HG03060 (cell line): ENCODE results near the gene TXLNB.

Source experiments
- ATAC-seq: cut with Tn5 transposase; IDR thresholded peaks from one replicate; pipeline ENCODE4 v1.9.1; 2021; ENCODE audit warnings: low read depth, moderate number of reproducible peaks; ENCODE audit not compliant: unreplicated experiment

The TXLNB gene

DNA sequence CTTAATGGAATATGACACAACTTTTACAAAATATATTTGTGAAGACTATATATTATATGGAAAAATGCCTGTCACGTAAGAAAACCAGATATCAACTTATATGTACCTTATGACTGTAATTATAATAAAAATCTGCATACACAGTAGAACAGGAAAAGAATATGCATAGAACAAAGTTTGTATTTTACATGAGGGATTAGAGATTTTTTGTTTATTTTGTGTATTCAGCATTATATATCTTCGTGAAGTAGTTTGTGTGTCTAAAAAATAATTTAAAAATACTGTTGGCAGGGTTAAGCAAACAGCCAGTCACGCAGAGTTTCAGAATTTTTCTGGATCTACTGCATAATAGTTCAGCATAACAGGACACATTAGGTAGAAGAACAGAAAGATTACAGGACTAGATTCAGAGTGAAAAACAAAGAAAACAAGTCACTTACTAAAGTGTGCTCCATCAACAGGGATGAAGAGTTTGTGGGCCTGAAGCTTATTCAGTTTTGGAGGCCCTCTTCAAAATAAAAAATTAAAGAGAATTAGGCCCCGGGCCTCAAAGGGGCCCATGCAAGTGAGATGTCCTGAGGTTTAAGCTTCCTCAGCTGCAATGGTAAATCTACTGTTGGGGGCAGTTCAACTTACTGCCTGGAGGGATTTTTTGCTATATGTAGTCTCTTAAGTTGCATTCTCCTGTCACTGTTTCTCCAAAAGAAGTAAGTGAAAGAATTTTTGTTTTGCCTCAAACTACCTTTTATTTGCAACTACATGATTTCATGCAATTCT, 16.3 kb downstream of the TXLNB start:
- ATAC-seq: no peak

DNA sequence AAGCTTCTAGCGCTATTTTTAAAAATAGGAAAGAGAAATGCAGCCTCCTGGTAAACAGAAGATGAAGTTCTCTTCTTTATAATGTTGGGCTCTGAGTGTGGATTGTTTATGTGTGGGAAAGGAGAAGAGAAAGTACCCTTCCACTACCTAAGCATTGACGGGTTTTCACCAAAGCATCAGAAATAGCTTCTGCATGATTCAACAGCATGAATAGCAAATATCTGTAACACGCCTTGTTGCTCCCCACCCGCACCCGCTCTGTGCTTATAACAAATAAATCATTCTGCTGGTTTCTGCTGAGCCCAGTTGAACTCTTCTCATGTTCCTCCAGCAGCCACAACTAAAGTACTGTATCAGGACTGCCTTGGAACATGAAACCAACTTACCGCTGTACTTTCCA, 20.7 kb downstream of the TXLNB start:
- ATAC-seq: no peak

DNA sequence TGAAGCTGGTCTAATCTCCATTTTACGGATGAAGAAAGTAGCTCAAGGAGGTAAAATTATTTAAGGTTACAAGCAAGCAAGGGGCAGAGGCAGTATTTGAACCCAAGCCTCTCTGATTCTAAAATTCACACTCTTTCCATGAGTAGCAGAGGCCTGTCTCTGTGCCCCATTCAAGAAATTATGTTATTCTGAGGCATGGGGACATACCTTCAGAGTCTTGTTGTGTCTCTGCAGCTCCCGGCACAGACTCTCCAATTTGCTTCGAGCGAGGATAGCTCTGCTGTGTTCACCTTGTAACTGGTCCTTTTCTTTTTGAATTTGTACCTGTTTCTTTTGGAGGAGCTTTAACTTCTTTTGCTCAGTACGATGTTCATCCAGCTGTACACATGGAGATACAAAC, 21.5 kb downstream of the TXLNB start:
- ATAC-seq: no peak

DNA sequence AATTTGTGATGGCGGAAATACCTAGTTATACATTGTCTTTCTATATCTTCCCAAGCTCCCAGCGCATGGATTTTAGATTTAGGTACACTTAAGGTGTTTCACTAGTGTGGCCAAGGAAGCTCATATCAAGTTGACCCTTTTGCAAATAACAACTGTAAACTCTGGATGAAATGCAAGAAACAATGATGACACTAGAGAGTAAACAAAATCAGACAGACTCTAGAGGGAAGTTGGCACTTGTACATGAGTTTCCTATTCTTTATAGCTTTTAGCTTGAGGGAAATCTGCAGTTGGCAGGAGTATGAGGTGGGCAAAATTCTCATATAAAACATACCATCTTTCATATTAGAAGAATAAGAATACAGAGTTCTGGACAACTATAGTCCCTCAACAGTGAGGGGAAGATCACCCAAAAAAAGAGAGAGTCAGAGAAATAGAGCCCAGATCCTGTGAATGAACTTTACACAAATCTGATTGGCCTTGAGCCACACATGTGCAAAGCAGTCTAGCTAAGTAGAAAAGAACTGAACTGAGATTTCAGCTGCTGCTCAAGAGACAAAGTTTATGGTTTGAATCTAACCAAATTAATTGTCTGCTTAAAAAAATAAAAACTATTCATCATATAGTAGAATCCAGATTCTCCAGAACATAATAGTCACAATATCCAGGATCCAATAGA, 26.1 kb downstream of the TXLNB start:
- no peak for ATAC-seq

DNA sequence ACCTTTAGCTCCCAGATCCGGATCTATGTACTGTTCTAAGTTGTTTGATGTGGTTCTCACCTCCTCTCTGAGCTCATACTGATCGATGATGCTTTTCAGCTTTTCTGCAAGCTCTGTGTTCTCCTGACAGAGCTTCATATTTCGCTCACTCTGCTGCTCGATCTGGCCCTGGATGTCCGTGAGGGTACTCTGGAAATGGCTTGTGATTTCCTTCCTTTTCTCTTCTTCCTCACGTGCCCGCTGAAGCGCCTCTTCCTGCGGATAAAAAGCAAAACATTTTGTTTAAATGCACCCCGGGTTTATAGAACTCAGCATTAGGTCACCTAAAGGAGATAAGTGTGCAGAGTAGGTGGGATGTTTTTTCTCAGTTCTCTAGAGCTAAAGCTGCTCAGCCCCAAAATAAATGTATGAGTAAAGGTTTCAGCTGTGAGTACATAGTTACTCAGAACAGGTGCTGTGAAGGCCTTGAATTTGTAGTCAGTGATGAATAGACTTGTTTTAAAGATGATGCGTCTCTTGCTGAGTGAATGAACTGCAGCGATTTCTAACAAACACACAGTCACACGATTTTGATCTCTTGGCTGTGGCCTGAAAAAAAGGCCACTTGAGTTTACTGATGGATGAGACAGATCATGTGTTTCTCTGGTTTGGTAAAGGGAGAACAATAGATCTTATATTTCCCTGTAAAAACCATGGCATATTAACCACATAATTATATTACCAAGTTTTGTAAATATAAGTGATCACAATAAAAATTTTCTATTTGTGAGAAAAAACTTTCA, 29.1 kb downstream of the TXLNB start:
- ATAC-seq: no peak

DNA sequence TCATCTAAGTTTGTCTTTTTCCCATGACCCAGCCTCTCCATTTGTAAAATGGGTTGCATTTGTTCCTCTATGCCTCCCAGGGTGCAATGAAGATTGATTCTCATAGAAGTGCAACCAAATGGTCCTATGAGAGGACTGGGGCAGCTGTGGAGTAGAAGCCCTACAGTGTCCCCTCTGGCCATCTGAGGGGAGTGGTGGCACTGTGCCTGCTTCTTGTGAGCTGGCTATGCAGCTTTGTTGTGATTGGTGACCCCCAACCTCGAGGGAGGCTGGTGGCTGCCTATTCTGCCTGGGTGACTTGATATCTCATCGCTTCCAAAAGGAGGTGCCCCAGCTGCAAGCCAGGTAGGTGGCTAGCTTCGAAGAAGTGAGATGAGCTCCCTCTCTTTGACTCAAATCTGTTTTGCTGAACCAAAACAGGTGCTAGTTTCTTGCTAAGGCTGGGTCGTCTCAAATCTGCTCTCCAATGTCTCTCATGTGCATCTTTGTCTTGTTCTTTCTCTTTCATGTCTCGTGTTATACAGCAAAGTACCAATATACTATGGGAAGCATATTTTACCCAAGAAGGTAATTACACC, 33.9 kb downstream of the TXLNB start:
- ATAC-seq: no peak

DNA sequence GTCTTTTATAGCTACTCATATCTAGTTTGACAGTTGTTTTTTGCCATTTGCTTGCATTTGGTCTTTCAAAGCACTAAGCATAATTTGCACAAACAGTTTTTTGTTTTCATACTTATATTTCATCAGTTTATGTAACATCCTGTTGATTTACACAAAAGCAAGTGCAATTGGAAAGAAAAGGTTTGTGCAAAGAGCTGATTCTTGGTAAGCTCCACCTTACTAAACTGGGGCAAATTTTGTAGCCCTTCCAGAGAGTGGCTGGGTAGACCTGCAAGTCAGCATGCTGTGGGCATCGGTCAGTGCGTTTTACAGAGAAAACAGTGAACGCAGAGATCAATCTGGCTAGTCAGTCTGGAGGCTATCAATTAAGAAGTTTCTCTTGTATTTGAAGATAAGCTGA, 34.5 kb downstream of the TXLNB start:
- no peak for ATAC-seq

DNA sequence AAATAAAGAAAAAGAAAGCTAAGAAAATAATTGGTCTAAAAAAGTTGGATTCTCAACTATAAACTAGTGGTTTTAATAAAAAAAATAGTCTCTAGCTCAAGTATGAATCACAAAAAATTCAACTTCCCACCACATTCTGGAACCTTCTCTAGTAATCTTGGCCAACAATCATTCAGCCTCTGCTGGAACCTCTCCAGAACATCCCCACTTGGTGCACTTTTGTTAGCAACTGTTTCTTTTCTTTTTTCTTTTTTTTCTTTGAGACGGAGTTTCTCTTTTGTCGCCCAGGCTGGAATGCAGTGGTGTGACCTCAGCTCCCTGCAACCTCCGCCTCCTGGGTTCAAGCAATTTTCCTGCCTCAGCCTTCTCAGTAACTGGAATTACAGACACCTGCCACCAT, 35.7 kb downstream of the TXLNB start:
- ATAC-seq: no peak

DNA sequence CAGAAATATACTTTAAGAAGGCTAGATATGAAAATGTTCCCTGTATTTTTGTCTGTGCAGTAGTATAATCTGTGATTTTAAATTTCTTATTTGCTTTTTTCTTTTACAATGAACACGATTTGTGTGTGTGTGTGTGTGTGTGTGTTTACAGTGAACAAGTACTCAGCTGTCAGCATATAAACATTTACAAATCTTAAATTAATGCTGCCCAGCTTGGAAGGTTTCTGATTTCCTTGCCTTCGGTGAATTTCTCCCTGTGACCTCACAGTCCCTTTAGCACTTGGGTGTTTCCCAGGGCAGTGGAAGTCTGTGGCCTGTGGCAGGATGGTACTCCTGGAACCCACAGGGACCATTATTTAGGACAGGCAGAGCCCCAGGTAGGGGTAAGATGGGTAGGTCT, 37.6 kb downstream of the TXLNB start:
- ATAC-seq: no peak

DNA sequence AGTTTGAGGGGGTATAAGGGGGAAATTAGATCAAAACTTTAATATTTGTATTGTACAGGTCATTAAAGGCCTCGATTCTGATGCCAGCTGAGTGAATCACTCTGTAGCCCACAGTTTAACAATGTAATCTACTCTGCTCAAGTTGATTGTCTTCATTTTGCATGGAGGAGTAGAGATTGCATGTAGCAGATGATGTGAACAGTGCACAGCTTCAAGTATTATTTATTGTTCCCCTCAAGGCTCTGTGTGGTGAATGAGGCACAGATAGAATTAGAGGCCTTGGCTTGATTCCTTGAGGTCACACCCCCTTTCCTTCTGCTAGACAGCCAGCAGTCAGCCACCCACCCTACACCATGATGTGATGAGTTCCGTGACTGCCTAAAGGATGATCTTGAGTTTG, 38.1 kb downstream of the TXLNB start:
- ATAC-seq: no peak

DNA sequence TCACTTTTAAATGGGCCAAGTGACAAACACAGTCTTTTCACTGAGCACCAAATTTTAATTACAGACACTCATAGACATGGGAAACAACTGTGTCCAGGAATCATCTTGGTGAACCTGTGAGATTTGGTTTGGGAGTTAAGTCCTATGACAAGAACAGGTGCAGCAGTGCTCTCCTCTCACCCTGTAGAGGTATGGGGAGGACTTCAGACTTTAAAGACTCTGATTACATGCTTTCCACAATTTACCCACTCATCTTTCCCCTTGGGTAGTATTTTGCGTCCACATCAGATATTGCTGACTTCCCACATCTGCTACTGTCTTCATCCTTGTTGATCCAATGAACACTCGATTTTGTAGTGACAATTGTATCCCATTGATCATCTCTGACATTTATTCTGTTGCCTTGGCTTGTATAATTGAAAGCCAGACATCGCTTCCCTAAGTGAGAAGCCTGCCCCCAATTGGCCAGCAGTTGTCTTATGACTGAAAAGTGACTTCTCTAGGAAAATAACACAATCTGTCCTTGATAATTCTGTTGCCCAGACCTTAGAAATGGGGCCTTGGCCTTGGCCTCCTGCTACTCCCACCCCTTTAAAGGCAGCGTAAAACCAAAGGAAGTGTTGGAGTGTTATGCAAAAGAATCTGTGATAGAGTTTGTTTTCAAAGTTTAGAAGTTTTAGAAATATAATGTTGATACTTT, 40.0 kb downstream of the TXLNB start:
- no peak for ATAC-seq

DNA sequence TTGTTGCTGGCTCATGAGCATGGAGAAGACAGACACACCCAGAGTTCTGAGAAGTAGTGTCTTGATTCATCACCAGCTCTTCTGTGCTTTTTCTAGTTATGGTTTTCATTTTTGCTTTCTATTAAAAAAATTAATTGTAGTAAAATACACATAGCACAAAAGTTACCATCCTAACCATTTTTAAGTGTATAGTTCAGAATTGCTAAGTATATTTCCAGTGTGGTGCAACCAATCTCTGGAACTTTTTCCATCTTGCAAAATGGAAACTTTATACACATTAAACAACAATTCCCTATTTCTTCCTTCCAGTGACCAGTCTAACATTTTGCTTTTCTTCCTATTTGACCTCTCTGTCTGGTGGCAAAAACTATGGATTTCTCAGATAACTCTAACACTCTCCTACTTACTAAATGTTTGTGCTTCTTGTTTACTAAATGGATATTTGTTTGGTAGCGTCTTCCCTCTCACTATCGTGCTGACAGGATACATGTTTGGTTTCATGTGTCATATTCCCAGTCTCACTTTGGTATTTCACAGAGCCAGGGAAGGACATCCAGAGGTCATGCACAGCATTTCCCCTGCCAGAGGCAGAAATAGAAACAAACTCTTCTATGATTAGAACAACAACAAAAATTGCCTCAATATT, 40.6 kb downstream of the TXLNB start:
- ATAC-seq: no peak

DNA sequence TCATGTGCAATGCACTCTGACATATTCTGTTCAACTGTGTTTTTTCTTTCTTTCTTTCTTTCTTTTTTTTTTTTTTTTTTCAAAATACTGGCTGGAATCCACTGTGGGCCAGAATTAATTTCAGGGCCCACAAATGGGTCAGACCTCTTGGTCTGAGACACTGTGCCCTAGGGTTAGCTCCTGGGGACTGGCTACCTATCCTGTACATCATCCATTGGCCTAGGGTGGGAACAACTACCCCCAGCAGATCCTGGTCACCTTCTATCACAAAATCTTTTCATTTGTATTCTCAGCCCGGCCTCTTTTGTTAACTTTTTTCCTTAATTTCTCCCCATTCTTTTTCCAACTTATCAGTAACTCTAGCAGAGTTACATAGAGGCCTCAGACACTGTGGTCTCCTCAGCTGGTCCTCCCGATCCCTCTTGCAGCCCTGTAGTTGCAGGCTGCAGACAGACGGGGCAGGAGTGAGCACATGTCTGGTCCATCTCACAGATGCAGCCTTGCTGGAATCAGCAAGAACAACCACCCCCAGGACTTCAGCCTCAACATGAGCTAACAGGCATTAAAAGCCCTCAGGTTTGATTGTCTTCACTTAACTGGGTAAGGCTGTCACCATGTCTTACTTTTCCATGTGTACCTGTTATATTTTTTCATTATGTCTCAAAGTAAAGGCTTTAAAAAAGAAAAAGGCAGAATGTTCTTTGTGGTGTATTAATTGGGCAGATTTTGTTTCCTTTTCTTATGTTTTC, 41.3 kb downstream of the TXLNB start:
- ATAC-seq: peak; percentile 83

DNA sequence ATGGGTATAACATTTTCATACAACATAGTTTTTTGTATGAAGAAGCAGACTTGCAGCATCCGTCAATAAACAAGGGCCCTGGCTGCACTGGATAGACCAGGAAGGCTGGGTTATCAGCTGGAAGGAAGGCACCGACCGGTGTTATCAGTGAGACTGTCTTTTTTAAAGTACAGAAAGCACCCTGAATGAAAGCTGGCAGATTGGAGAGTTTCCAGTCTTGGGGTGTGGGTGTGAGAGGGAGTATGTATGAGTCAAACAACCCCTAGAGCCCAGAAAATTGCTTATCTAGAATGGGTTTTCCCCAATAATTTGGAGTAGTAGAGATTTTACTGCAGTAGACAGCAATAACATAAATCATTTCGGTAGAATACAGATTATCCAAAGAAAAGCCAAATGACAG, 42.4 kb downstream of the TXLNB start:
- ATAC-seq: no peak

DNA sequence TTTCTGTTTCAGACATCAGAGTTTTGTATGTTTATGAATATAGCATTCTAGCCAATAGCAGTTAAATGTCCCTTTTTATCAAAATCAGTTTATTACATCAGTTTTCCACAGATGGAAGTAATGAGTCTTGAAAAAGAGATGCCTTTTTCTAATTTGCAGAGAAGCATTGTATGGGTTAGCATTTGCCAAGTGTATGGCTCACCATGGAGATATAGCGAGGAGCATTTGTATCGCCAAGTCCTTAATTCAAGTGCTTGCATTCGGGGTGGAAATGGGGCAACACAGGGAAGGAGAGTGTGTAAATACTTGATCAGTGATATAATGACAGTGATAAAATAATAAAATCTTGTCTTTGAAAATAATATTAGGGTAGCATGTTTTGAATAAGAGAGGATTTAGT, 42.9 kb downstream of the TXLNB start:
- ATAC-seq: no peak

DNA sequence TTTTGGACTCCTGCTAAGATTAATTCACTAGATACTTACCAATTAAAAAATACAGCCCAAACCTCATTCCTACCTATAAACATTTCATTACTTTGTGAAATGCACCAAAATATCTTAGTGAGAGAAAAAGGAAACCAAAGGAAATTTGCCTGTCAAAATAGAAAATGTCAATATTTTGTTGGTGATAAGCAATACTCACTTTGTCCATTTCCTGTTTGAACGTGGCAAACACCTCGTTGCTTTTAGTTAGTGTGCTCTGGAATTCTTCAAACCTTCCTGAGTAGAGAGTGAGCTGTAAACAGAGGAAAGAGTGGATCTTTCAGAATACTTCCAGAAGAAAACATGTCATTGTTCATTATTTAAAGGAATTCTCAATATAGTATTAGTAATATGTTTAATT, 44.2 kb downstream of the TXLNB start:
- ATAC-seq: no peak

DNA sequence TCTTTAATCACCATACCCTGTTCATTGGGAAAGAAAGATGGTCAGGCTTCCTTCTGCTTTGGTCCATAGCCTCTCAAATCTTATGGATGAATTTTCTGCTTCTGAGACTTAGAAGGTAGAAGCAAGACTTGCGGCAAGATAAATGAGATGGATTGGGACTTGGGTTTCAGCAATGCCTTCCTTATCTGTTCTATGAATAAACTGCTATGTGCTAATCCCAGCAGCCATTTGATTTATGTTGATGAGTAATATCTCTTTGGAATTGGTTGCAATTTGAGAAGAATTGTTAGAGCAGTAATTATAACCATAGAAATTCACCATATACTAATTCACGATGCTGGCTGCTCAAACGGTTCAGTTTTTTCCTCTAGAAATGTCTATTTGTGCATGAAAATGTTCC, 48.3 kb downstream of the TXLNB start:
- ATAC-seq: no peak

DNA sequence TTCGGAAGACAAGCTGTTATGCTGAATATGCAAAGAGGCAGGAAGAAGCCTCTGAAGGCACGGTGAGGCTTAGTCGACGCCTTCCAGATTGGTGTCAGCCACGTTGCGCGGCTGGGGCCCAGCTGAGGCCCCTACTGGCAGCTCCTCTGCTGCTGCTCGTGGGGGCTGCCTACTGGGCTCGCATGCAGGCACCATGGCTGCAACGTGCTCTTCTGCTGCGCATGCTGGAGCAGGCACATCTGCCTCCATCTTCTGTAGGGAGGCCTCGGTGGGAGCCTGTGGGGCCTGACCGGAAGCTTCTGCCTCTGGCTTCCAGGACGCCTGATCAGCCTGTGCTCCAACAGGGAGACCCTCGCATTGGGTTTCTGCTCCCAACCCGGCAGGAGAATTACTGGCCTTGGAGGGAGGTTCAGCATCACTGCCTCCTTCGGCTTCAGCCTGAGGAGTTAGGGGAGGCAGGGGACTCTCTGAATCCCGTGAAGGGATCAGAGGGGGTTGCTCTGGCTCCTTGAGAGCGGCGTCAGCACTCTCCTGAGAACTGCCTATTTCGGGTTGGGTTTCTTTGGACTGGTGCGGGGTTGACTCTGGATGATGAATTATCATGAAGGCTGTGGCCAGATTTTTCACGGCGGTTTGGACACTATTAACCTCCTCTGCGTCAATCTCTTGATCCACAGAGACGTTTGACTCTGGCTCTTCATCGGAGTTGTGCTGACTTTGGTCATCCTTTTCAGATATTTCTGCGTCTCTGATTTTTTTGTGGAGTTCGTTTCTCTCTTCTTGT, 49.1 kb downstream of the TXLNB start:
- ATAC-seq: no peak
